Lower leg skin (tissue), 3 donors: Measurements from ENCODE around the gene STK4.

ENCODE experiments used
- CTCF ChIP-seq, 3 donors: fragments of 450-650 bp; IDR thresholded peaks; one replicate each; pipeline ENCODE4 v1.5.1; 2016; ENCODE audit warnings: antibody characterized with exemption in 3 of 3, mild to moderate bottlenecking in 3 of 3, moderate library complexity in 2 of 3
- POLR2A ChIP-seq, 2 donors: fragments of 450-650 bp; IDR thresholded peaks; one replicate each; pipeline ENCODE4 v1.6.1; 2016 to 2017; ENCODE audit warnings: antibody characterized with exemption in 2 of 2, mild to moderate bottlenecking in 1 of 2, moderate library complexity in 1 of 2

DNA sequence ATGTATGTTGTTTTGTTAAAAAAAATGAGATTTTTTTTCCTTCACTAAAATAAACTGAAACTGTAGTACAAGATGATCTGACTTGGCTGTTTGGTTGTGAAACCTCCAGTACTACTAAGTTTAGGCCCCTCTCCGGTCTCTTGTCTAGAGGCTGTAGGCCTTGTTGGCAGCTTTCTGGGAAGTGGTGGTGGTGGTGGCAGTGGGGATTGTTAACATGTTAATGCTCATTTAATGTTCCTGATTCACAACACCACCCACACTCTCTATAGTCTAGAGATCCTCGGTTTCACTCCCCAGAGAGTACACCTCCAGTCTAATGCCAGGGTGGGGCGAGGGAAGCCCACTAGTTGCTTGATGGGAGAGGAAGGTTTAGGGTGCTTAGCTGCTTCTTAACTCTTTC lies 24.1 kb downstream of the STK4 start:
- TF ChIP-seq CTCF (IDR thresholded peaks at IDR 0.05) (no peak), POLR2A (IDR thresholded peaks at IDR 0.05) (no peak)
